ENCODE measurements around the gene PYGL.
"Not testable (repeated sequence)": the region's sequence is repeated elsewhere in the genome, so short reads cannot be mapped to it uniquely, and the experiment has no call there.

Gene PYGL

DNA sequence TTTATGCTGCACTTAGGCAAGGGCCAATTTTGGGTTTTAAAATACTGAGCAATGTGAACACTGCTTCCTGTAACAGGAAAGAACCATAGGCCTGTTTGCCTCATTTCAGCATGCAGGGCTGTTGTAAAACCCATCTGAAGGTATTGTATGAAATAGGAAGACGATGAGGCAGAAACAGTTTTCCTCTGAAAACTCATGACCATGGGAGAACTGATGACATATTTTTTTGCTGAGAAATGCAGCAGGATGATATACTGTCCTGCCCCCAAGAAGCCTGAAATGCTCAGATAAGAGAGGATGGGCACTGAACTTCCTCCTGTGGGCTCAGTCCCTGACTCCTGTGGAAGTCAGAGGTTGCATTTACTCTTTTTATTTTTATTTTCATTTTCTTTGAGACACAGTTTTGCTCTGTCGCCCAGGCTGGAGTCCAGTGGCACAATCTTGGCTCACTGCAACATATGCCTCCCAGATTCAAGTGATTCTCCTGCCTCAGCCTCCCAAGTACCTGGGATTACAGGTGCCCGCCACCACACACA, 17.4 kb downstream of the PYGL start:
- no peak for DNase-seq (ENCODE audit: low spot score)

DNA sequence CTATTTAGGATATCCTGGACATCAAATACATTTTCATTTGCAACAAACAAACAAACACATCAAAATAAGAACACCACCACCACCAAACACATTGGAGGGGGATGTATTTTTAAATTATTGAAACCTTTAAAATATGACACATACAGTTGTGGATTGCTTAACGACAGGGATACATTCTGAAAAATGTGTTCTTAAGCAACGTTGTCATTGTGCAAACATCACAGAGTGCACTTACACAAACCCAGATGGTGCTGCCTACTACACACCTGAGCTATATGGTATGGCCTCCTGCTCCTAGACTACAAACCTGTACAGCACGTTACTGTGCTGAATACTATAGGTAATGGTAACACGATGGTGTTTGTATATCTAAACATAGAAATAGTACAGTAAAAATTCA, 19.4 kb downstream of the PYGL start:
- no peak for DNase-seq (ENCODE audit: low spot score)

DNA sequence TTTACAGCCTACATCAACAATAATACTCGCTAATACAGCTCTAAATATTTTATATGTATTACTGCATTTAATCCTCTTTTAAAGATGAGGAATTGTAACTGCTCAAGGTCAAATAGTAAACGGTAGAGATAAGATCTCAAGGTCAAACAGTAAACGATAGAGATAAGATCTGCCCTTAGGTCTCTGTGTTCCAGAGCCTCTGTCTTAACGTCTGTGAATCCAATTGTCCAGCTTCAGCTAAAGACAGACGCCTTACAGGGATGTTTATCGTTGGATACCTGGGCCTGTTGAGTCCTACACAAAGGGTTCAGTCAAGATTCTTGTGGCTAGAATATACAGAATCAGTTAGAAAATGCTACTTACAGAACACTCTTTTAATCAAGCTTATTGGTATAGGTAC, 20.0 kb downstream of the PYGL start:
- DNase-seq (ENCODE audit: low spot score): no peak

DNA sequence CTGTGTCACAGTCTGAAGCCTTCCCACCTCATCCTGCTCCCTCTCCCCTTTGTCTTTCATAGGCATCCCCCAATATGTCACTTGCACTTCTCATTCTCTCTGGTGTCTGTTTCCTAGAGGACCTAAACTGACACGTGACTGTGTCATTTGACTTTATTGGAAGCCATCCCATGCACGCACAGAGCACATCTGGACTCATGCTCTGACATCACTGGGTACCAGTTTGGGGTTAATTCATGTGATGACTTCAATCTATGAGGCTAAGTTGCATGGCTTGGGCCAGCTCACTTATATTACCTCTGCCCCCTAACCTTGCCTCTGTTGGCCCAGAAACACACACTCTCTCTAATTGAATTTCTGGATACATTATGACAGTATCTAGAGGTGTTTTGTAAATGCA, 21.5 kb downstream of the PYGL start:
- no peak for DNase-seq (ENCODE audit: low spot score)

DNA sequence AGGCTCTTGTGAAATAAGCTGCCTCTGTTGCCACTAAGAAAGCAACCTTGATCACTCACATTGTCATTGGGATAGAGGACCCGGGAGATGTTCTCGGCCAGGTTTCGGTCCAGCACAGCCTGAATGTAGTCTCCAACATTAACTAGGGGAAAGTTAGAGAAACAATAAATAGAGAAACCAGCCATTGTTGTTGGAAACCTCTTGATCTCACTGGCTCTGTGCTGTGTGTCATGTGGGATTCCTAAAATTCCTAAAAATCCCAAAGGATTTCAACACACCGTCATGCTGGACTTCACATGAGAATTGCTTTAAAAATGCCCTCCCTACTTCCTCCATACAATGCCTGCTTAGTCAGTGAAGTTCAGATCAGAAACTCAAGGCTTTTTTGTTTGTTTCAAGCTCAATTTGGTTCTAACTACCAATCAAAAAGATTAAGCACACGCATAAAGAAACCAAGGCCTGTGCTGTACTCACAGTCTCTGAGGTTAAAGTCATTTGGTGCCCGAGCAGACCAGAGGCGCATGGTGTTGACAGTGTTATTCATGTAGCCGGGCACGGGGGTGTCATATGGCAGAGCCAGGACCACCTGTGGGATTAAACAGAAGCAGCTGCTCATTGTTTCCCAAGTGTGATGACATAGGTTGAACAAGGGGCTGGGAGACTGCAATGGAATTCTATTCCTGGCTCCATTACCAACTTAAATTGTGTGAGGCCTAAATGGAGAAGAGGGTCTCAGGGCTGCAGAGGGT, 23.6 kb downstream of the PYGL start:
- peak; percentile 81 for DNase-seq (ENCODE audit: low spot score)

DNA sequence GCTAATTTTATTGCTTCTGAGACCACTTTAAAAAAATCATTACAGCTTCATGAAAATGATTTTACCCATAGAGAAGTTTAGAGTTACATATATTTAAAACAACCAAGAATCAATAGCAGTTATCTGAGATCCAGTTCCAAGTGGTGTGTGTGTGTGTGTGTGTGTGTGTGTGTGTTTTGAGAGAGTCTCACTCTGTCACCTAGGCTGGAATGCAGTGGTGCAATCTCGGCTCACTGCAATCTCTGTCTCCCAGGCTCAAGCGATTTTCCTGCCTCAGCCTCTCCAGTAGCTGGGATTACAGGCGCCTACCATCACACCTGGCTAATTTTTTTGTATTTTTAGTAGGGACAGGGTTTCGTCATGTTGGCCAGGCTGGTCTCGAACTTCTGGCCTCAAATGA, 24.8 kb downstream of the PYGL start:
- not testable (repeated sequence) for DNase-seq (ENCODE audit: low spot score)

DNA sequence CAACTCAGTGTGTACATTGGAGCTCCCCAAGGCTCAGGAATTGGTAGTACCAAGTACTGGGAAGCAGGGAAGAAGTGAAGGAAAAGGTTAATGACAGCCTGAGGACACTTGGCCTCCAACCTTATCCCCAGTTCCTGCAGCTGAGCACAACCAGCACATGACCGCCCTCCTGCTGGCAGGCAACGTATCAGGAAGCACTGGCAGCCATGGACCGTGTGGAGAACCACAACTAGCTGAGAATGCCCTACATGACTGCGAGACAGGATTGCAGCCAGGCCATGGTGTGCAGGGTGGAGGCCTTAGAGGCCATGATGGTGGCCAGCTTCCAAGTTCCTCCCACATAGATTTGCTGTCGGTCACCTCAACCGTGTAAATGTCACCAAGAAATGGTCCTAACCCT, 26.8 kb downstream of the PYGL start:
- DNase-seq (ENCODE audit: low spot score): no peak

DNA sequence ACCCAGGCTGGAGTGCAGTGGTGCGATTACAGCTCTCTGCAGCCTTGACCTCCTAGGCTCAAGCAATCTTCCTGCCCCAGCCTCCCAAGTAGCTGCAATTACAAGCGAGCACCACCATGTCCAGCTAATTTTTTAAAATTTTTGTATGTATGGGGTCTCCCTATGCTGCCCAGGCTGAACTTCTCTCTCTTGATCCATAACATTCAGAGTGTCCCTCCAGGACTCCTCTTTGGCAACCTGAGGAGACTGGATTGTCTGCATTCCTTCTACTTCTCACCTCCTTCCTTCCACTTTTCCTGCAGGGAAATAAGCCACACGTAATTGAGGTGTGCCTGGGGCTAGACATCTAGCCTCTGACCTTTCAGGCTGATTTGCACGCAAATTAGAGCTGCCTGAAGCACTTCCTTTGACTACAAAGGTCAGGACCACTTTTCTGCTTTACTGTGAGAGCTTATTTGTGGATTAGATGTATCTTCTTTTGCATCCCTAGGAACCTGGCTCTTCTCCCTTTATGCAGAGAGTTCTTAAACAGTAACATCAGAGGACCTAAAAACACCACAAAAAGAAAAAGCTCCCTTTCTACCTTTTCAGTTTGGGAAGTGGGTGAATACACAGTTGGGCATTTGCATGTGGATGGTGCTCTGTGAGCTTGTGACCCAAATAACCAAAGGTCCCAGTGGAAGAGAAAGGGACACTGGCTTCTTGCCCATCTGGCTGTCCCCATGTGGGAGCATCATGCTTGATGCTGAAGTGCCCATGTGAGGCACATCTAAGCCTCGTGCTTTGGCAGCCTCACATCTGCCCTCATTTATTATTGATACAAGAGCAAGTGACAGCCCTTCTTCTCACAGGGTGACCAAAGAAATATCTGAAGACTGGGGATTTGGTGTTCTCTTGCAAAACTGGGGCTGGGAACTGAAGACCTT, 33.5 kb downstream of the PYGL start:
- no peak for DNase-seq (ENCODE audit: low spot score)

DNA sequence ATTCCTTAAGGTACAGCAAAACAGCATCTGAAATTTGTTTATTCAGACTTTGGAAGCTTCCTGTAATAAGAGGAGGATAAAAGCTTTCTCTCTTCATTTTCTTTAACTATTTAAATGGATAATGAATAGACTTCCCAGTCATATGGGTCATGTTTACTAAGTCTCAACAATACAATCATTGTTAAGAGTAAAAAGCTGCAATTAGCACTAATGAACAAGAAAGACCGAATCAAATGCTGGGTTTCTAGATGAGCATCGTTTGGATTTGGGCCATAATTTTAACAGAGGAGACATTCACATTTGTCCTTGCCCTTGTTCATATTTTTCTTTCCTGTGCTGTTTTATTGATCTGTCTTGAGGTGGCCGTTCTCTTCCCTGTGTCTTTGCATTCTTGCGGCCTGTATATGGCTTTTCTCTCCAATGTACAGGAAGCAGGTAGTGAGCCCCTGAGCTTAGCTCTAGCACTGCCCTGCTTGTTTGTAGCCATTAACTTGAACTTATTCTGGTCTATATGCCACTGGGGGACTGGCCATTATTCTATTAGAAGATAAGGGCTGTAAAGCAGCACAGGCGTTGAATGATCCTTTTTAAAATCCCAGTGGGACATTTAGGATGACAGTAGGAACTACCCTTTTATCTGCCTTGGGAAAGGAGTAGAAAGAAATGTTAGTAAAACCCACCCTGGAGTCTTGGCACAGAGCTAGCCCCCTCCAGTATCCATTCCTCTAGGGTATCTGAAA, 37.8 kb downstream of the PYGL start:
- DNase-seq (ENCODE audit: low spot score): no peak

DNA sequence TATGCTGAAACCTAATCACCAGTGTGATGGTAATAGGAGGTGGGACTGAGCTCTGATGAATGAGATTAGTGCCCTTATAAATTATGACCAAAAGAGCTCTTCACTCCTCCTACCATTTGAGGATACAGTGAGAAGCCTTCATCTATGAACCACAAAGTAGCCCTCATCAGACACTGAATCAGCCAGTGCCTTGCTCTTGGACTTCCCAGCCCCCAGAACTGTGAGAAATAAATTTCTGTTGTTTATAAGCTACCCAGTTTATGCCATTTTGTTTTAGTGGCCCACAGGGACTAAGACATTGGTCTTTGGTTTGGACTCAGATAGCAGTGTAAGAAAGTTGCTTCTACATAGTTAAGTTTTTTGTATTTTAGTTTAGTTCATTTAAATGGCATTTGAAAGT, 39.6 kb downstream of the PYGL start:
- no peak for DNase-seq (ENCODE audit: low spot score)

DNA sequence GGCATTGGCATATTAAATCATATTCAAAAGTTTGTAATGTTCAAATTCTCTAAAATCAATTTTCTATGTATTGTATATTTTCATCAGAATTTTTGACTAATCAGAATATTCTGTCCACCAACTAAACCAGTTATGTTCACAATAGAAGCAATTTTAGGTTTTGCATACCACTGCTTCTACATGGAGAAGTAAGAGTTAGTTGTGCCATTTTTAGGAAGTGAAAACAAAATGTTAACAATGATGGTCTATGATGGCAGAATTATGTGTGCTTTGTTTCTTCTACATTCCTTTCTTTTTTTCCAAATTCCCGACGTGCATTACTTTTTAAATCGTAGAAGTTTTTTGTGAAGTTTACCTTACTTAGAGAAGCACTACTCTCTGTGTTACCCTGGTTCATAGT, 42.9 kb downstream of the PYGL start:
- DNase-seq (ENCODE audit: low spot score): no peak

DNA sequence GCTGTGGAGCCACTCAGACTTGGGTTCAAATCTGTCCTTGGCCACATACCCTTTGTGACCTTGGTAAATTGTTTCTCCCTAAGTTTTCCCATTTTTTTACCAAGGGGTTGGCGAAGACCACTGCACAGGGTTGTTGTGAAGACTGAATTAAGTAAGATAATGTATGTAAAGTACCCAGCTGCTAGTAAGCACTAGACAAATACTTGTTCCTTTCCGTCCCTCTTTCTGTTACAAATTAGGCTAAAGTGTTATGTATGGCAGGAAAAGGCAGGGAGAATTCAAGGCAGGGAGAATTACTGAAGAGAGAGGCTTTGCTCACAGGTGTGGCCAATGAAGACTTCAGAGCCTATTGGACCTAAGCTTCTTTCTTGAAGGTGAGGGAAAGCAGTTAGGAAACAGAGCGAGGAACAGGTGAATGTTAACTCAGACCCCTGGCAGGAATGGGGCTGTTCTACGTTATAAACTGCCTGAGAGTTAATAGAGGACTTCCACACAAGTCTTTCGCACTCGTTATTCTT, 46.6 kb downstream of the PYGL start:
- no peak for DNase-seq (ENCODE audit: low spot score)

DNA sequence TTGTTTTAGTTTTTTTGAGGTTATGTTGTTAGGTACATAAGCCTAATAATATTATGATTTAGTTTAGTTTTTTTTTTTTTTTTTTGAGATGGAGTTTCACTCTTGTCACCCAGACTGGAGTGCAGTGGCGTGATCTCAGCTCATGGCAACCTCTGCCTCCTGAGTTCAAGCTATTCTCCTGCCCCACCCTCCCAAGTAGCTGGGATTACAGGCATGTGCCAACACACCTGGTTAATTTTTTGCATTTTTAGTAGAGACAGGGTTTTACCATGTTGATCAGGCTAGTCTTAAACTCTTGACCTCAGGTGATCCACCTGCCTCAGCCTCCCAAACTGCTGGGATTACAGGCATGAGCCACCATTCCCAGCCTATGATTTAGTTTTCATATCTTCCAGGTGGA, 47.3 kb downstream of the PYGL start:
- not testable (repeated sequence) for DNase-seq (ENCODE audit: low spot score)

DNA sequence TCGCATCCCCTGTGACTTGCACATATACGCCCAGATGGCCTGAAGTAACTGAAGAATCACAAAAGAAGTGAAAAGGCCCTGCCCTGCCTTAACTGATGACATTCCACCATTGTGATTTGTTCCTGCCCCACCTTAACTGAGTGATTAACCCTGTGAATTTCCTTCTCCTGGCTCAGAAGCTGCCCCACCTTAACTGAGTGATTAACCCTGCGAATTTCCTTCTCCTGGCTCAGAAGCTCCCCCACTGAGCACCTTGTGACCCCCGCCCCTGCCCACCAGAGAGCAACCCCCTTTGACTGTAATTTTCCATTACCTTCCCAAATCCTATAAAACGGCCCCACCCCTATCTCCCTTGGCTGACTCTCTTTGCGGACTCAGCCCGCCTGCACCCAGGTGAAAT, 47.9 kb downstream of the PYGL start:
- not testable (repeated sequence) for DNase-seq (ENCODE audit: low spot score)

DNA sequence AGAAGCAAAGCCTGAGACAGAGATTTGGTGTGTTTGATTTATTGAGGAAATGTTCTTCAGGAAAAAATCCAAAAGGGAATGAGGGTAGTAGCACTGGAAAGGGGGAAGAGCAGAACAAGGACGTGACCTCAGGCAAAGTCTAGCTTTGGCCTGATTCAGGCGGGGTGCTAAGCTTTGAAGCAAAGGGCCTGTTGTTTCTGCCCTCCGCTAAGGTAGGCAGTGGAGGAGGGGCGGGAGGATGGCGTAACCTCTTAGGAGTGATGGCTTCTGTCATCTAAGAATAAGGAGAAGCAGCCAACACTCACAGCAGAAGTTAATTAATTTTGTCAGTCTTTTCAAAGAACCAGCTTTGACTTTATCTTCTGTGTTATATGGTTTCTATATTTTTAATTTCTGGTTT, 52.0 kb downstream of the PYGL start:
- DNase-seq (ENCODE audit: low spot score): no peak

DNA sequence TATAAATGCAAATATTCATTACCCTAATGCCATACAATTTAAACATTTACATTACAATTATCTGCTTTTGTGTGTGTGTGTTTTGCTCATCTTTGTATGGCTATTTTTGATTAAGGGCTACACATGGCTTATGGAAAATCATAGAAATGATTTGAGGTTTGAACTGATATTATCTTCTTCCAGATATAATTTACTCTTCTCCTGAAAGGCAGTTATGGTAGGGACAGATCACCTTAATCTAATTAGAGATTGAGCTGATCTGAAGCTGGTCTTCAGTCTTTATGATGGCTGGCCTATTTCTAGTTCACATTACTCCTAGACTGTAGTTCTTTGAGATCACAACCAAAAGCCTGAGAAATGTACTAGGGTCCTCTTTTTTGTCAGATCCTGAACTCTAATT, 56.8 kb downstream of the PYGL start:
- no peak for DNase-seq (ENCODE audit: low spot score)

DNA sequence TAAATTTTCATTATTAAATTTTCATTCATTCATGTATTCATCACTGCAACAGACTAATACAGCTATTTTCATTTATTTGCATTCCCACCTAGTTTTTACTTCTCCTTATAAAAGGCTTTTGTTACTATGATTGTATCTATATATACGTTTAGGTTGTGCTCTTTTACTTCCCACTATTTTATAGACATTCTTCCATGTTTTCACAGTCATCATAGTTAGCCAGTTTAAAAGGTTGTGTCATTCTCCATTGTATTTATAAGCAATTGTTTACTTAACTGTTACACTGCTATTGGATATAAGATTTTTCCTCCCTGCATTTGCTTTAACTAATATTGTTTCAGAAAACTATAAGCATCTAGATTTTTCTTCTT, 60.5 kb downstream of the PYGL start:
- DNase-seq (ENCODE audit: low spot score): no peak

DNA sequence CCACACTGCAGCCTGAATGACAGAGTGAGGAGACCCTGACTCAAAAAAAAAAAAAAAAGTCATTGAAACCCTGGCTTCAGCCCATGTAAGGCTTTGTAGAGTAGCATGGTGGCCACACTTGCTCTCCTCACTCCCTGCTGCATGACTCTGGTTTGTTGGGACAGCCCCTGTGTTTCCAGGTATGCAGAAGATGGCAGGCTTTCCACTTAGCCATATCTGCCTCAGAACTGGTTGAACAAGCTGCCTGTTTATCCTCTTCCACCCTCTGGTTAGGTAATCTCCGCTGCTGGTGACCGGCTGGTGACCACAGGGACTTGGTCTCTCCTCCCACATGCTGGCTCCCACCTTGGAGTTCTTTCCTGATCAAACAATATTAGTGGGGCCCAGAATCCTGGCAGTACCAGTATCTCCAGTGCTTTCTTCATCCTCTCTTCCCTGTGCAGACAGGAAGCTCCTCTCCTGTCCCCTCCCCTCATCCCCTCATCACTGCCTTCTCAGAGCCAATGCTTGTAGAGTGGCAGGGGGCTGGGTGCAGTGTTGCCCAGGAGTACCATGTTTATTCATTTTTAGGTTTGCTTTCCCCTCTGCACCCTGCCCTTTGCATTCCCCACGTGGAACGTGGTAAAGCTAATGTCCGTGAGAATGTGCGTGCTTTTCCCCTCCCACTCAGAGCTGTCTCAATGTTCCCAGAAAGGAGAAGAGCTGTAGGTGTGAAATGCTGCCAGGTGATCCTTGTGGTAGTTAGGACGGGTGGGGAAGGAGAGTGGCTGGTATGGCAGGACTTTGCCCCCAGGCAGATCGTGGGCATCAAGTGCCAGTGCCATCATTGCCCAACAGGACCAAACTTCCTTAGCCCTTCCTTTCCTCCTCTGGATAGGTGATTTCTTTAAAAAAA, 61.1 kb downstream of the PYGL start:
- DNase-seq (ENCODE audit: low spot score): no peak

DNA sequence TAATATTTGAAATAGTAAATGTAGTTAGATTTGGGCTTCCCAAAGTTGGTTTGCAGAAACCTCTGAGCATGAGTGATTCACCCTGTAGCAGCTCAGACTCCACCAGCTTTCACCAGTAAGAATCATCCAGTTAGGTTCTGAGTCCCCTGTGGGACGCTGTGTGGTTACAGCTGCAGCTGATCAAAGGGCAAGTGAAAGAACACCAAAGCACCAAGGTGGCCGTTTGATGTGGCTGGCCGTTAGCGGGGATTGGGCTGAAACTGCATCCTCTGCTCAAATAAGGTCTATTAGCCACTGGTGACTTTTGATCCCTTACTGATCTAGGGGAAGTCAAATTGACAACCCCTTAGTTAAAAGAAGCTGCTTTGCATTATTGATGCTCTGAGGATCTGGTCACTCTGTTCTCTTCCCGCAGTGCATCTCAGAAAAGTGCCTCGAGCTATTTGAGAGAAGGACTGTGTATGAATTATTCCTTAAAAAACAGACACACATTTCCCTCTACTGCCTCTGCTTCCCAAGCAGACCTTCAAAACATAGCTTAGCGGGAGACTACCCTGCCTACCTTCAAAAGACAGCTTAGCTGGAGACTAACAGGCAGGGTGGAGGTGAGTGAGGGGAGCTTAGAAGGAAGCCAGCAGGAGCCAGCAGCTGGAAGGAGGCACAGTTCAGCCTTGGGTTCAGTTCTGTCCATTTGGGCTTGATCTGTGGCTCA, 68.8 kb downstream of the PYGL start:
- peak; percentile 64 for DNase-seq (ENCODE audit: low spot score)

DNA sequence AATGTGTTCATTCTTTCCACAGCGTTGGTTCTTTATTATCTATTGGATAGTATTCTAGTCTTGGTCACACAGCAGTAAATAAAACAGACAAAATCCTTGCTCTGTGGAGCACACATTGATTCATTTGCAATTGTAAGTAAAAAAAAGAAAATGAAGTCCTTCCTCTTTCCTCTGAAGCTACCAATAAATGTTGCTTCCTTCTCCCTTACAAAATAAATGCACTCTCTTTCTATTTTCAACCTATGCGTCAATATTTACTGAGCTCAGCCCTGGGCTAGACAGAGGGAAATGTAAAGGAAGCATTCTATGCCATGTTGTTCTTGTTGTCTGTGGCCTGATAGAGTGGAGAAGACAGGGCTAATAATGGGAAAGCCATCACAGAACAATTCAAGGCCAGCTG, 69.5 kb downstream of the PYGL start:
- no peak for DNase-seq (ENCODE audit: low spot score)

Data from AG08395 (cell line).